H9 (cell line): Measurements from ENCODE around the gene DUS2. TPM values are rescaled to one million over a fixed set of nuclear protein-coding genes. Genes with fewer than 3 reads are reported as not detected.

Experiments
- DNase-seq: peaks from one replicate; pipeline ENCODE4 v3.0.0-alpha.2; 2017
- H2AFZ ChIP-seq: one replicate; pipeline ENCODE4 v1.6.1; 2013; ENCODE audit warnings: mild to moderate bottlenecking, low read length, control low read depth, moderate library complexity
- H2AK5ac ChIP-seq: 2 replicates; pipeline ENCODE4 v1.6.1; 2013; ENCODE audit warnings: low read length, control low read depth, mixed read lengths; ENCODE audit not compliant: insufficient read length
- H2BK120ac ChIP-seq: one replicate; pipeline ENCODE4 v1.6.1; 2013; ENCODE audit warnings: low read depth, mild to moderate bottlenecking, low read length, control low read depth, inconsistent platforms; ENCODE audit not compliant: poor library complexity, severe bottlenecking
- H2BK12ac ChIP-seq: 2 replicates; pipeline ENCODE4 v1.6.1; 2013; ENCODE audit warnings: low read length, control low read depth, mixed read lengths, low read depth; ENCODE audit not compliant: insufficient read length
- H2BK15ac ChIP-seq: 2 replicates; pipeline ENCODE4 v1.6.1; 2013; ENCODE audit warnings: low read depth, low read length, control low read depth
- H2BK20ac ChIP-seq: one replicate; pipeline ENCODE4 v1.6.1; 2013; ENCODE audit warnings: low read depth, mild to moderate bottlenecking, low read length, control low read depth, inconsistent platforms; ENCODE audit not compliant: poor library complexity, severe bottlenecking
- H2BK5ac ChIP-seq: 2 replicates; pipeline ENCODE4 v1.6.1; 2013; ENCODE audit warnings: low read length, control low read depth, mixed read lengths; ENCODE audit not compliant: insufficient read length
- H3K14ac ChIP-seq: 2 replicates; pipeline ENCODE4 v1.6.1; 2013; ENCODE audit warnings: low read length, control low read depth; ENCODE audit not compliant: insufficient read depth
- H3K18ac ChIP-seq: 2 replicates; pipeline ENCODE4 v1.6.1; 2013; ENCODE audit warnings: low read depth, mild to moderate bottlenecking, mixed read lengths, low read length, control low read depth; ENCODE audit not compliant: insufficient read length
- H3K23ac ChIP-seq: 2 replicates; pipeline ENCODE4 v1.6.1; 2013; ENCODE audit warnings: low read length, control low read depth, mixed read lengths, low read depth; ENCODE audit not compliant: insufficient read length
- H3K23me2 ChIP-seq: 2 replicates; pipeline ENCODE4 v1.6.1; 2013; ENCODE audit warnings: low read depth, mild to moderate bottlenecking, mixed read lengths, low read length, control low read depth; ENCODE audit not compliant: insufficient read length, poor library complexity, severe bottlenecking
- H3K27ac ChIP-seq: 2 replicates; pipeline ENCODE4 v1.5.1; 2013; ENCODE audit warnings: low read length, control low read depth, mixed read lengths, low read depth; ENCODE audit not compliant: insufficient read length
- H3K27me3 ChIP-seq: 2 replicates; pipeline ENCODE4 v1.6.1; 2013; ENCODE audit warnings: low read length, control low read depth, inconsistent platforms; ENCODE audit not compliant: insufficient read depth
- H3K4ac ChIP-seq: 2 replicates; pipeline ENCODE4 v1.6.1; 2013; ENCODE audit warnings: low read depth, mild to moderate bottlenecking, control low read depth, inconsistent platforms, low read length, moderate library complexity
- H3K4me1 ChIP-seq: 2 replicates; pipeline ENCODE4 v1.6.1; 2013; ENCODE audit warnings: low read length, control low read depth, inconsistent platforms; ENCODE audit not compliant: insufficient read depth
- H3K4me2 ChIP-seq: 2 replicates; pipeline ENCODE4 v1.6.1; 2013; ENCODE audit warnings: low read length, control low read depth, mixed read lengths; ENCODE audit not compliant: insufficient read length, insufficient read depth
- H3K56ac ChIP-seq: 2 replicates; pipeline ENCODE4 v1.6.1; 2013; ENCODE audit warnings: low read depth, mild to moderate bottlenecking, mixed read lengths, low read length, control low read depth; ENCODE audit not compliant: insufficient read length
- H3K79me1 ChIP-seq: 2 replicates; pipeline ENCODE4 v1.6.1; 2013; ENCODE audit warnings: low read depth, mild to moderate bottlenecking, moderate library complexity, low read length, control low read depth, inconsistent platforms; ENCODE audit not compliant: insufficient read depth, poor library complexity, severe bottlenecking
- H3K79me2 ChIP-seq: 2 replicates; pipeline ENCODE4 v1.6.1; 2013; ENCODE audit warnings: low read length, control low read depth, inconsistent platforms; ENCODE audit not compliant: insufficient read depth
- H3K9ac ChIP-seq: 2 replicates; pipeline ENCODE4 v1.6.1; 2013; ENCODE audit warnings: low read length, control low read depth, mixed read lengths; ENCODE audit not compliant: insufficient read length; ENCODE audit errors: extremely low read depth
- H3K9me3 ChIP-seq: one replicate; pipeline ENCODE4 v1.6.1; 2013; ENCODE audit warnings: low read depth, low read length, inconsistent platforms; ENCODE audit not compliant: control insufficient read depth
- H3T11ph ChIP-seq: one replicate; pipeline ENCODE4 v1.6.1; 2013; ENCODE audit warnings: mild to moderate bottlenecking, low read length, control low read depth, inconsistent platforms
- H4K20me1 ChIP-seq: one replicate; pipeline ENCODE4 v1.6.1; 2013; ENCODE audit not compliant: control insufficient read depth, insufficient read length, insufficient read depth
- H4K5ac ChIP-seq: 2 replicates; pipeline ENCODE4 v1.6.1; 2013; ENCODE audit warnings: low read depth, mild to moderate bottlenecking, mixed read lengths, low read length, control low read depth; ENCODE audit not compliant: insufficient read length
- H4K8ac ChIP-seq: replicated peaks from 2 replicates; pipeline ENCODE4 v1.6.1; 2013; ENCODE audit warnings: low read length, control low read depth, mixed read lengths, low read depth; ENCODE audit not compliant: insufficient read length
- H4K91ac ChIP-seq: 2 replicates; pipeline ENCODE4 v1.6.1; 2013; ENCODE audit warnings: low read depth, mild to moderate bottlenecking, moderate library complexity, mixed read lengths, low read length, control low read depth; ENCODE audit not compliant: insufficient read length
- H3K27ac Mint-ChIP-seq, 3 experiments: 2 replicates in 2 of 3; 3 replicates in 1 of 3; pipeline ENCODE4 v1.8.0; 2020 to 2021; ENCODE audit warnings: mixed read lengths in 3 of 3, mild to moderate bottlenecking in 1 of 3, moderate library complexity in 1 of 3
- H3K27me3 Mint-ChIP-seq: 2 replicates; pipeline ENCODE4 v1.8.0; 2021; ENCODE audit warnings: low read depth, mild to moderate bottlenecking, moderate library complexity, mixed read lengths
- H3K36me3 Mint-ChIP-seq, 3 experiments: 2 replicates in 2 of 3; 3 replicates in 1 of 3; pipeline ENCODE4 v1.8.0; 2020 to 2021; ENCODE audit warnings: low read depth in 3 of 3, mixed read lengths in 3 of 3; ENCODE audit not compliant: insufficient read depth in 1 of 3
- H3K4me1 Mint-ChIP-seq, 2 experiments: 2 replicates each; pipeline ENCODE4 v1.8.0; 2020; ENCODE audit warnings: mixed read lengths in 2 of 2
- H3K4me3 Mint-ChIP-seq, 2 experiments: 2 replicates in 1 of 2; 3 replicates in 1 of 2; pipeline ENCODE4 v1.8.0; 2020 to 2021; ENCODE audit warnings: mild to moderate bottlenecking in 2 of 2, mixed read lengths in 2 of 2, moderate library complexity in 1 of 2
- H3K9me3 Mint-ChIP-seq, 2 experiments: 2 replicates in 1 of 2; 3 replicates in 1 of 2; pipeline ENCODE4 v1.8.0; 2020; ENCODE audit warnings: mild to moderate bottlenecking in 2 of 2, mixed read lengths in 2 of 2, moderate library complexity in 1 of 2
- WGBS: extraction: QIAGEN DNeasy Blood & Tissue Kit; methylation state at CpG from one replicate; pipeline ENCODE4 v1.1.7; 2013; ENCODE audit warnings: missing lambda C conversion rate, low lambda C conversion rate, mixed read lengths; ENCODE audit not compliant: insufficient read length; ENCODE audit errors: extremely low coverage; 5-methylcytosine and 5-hydroxymethylcytosine counted together
- total RNA-seq: library from RNA; stranded (reverse); gene quantifications from 2 replicates; pipeline ENCODE4 v1.2.1, GENCODE V29; 2021
- TF ChIP-seq, protein P1 (sequence below): fragments of 200-600 bp; sonication (generic); conservative IDR thresholded peaks from 3 replicates; pipeline ENCODE4 v1.8.0; 2021; ENCODE audit warnings: antibody characterized with exemption, mild to moderate bottlenecking

The DUS2 gene
- total RNA-seq, 1 experiment from 2014 or later, result 28.5 TPM

DNA sequence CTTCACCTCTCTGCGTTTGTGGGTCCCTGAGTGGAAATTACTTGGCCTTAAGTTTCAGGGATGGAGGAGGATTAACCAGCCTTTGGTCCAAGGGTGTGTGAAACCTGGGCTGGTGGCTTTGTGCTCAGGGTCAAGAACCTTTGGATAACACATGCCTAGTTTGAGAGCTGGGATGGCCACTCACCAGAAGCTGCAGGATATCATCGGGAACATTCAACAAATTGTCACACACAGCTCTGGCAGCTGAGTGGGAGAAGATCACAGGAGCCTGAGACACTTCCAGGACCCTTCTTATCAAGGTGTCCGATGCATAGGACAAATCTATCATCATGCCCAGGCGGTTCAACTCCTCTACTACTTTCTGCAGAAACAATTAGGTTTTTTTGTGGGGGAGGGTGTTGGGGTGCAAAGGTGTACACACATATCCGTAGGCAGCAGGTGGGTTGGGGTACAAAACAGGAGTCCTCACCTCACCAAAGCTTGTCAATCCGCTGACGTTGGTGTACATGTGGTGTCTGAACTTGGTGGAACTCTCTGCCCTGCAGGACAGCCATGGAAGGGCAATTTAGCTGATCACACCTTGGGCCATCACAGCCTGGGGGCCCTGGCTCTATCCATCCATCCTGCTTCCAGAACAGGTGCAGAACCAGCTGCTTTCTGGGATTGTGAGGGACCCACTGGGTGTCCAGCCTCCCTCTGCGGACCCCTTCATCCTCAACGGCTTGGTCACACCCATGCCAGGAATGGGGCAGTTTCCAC, 45.4 kb upstream of the DUS2 start:
- Histone ChIP-seq H3K79me1 (no peaks in the 10 kb centered on the region), H3K18ac (no peak overlapping the region), H2BK12ac (no peak overlapping the region), H3K4me2 (no peak overlapping the region), H4K8ac (no peak overlapping the region), H3K56ac (no peak overlapping the region), H3T11ph (no peak overlapping the region), H3K27me3 (no peaks in the 10 kb centered on the region; the same call in 1 of the 2 replicates), H3K23ac (no peak overlapping the region), H3K23me2 (no peaks in the 10 kb centered on the region), H3K4me1 (no peaks in the 10 kb centered on the region), H3K4ac (no peak overlapping the region), H4K91ac (no peak overlapping the region), H2BK5ac (no peak overlapping the region), H3K9ac (no peak overlapping the region), H2BK15ac (no peak overlapping the region), H2AFZ (no peak overlapping the region), H3K14ac (no peak overlapping the region), H3K27ac (no peak overlapping the region), H2BK20ac (no peak overlapping the region), H3K79me2 (no peaks in the 10 kb centered on the region), H4K5ac (no peak overlapping the region), H2BK120ac (no peak overlapping the region), H4K20me1 (no peaks in the 10 kb centered on the region), H2AK5ac (no peak overlapping the region), H3K9me3 (no peaks in the 10 kb centered on the region)
- Mint-ChIP-seq H3K36me3 (no peaks in the 10 kb centered on the region), H3K27me3 (peaks cover 17% of the 10 kb centered on the region), H3K27ac (no peak overlapping the region), H3K4me1 (no peaks in the 10 kb centered on the region), H3K9me3 (no peaks in the 10 kb centered on the region), H3K4me3 (no peak overlapping the region)
- no peak for DNase-seq
- TF ChIP-seq, protein P1, sequence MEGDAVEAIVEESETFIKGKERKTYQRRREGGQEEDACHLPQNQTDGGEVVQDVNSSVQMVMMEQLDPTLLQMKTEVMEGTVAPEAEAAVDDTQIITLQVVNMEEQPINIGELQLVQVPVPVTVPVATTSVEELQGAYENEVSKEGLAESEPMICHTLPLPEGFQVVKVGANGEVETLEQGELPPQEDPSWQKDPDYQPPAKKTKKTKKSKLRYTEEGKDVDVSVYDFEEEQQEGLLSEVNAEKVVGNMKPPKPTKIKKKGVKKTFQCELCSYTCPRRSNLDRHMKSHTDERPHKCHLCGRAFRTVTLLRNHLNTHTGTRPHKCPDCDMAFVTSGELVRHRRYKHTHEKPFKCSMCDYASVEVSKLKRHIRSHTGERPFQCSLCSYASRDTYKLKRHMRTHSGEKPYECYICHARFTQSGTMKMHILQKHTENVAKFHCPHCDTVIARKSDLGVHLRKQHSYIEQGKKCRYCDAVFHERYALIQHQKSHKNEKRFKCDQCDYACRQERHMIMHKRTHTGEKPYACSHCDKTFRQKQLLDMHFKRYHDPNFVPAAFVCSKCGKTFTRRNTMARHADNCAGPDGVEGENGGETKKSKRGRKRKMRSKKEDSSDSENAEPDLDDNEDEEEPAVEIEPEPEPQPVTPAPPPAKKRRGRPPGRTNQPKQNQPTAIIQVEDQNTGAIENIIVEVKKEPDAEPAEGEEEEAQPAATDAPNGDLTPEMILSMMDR, result no peak
- no CpG with 5 or more reads among the region's 9 CpGs for WGBS
